Activated T-helper 17 cell treated with anti-CD3 and anti-CD28 coated beads, Interleukin-2, amount 50 U/mL, for 72 hours (primary cell): ENCODE data around the gene PAQR7. TPM values are rescaled to one million over a fixed set of nuclear protein-coding genes. Genes with fewer than 3 reads are reported as not detected.

ENCODE experiments used
- ATAC-seq: fragments of 150-1000 bp; cut with Tn5 transposase; replicated peaks from 2 replicates; pipeline ENCODE4 v1.10.0; 2021; ENCODE audit warnings: mild to moderate bottlenecking, moderate library complexity
- H3K27ac Mint-ChIP-seq: one replicate; pipeline ENCODE4 v1.8.0; 2022; ENCODE audit warnings: mixed read lengths
- H3K27me3 Mint-ChIP-seq: one replicate; pipeline ENCODE4 v1.8.0; 2022; ENCODE audit warnings: mixed read lengths
- H3K36me3 Mint-ChIP-seq: one replicate; pipeline ENCODE4 v1.8.0; 2022; ENCODE audit warnings: low read depth, mild to moderate bottlenecking, mixed read lengths
- H3K4me1 Mint-ChIP-seq: one replicate; pipeline ENCODE4 v1.8.0; 2022; ENCODE audit warnings: mixed read lengths
- H3K4me3 Mint-ChIP-seq: one replicate; pipeline ENCODE4 v1.8.0; 2022; ENCODE audit warnings: mild to moderate bottlenecking, mixed read lengths
- H3K9me3 Mint-ChIP-seq: one replicate; pipeline ENCODE4 v1.8.0; 2022; ENCODE audit warnings: mixed read lengths
- total RNA-seq, 2 donors: library from RNA; stranded (reverse); gene quantifications; one replicate each; pipeline ENCODE4 v1.2.3, GENCODE V29; 2022

Gene PAQR7
- total RNA-seq, 2 donors from 2014 or later: 5.7 to 7.2 TPM

GRCh38 chr1:25832336-25833037, 43.0 kb downstream of the PAQR7 start:
- Mint-ChIP-seq H3K27me3 (no peaks in the 10 kb centered on the region), H3K27ac (no peak overlapping the region), H3K4me3 (no peak overlapping the region), H3K36me3 (peaks cover 84% of the 10 kb centered on the region), H3K9me3 (no peaks in the 10 kb centered on the region), H3K4me1 (peaks cover 4% of the 10 kb centered on the region)
- no peak for ATAC-seq

DNA sequence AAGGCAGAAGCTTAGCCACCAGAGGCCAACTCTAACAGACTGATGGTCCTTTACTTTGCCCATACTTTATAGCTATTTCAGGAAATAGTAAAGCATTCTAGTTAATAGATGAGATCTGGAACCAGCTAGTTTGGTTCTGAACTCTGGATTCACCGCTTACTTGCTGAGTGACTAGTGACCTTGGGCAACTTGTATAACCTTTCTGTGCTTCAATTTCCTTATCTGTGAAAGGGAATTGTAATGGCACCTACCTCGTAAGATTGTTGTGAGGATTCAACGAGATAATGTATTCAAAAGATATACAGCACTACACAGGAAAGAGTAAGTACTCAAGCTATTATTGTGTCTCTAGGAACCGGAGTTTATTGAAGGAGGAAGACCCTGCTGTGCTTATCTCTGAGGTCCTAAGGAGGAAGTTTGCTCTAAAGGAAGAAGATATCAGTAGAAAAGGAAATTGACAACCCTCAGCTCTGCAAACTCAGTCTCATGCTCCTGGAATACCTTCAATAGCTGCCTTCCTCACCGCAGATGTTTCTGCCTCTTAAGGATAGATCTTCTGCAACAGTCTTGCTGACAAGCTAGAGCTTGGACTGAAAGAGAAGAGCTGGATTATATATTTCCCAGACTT, 43.8 kb downstream of the PAQR7 start:
- Mint-ChIP-seq H3K4me3 (no peak overlapping the region), H3K4me1 (peaks cover 4% of the 10 kb centered on the region), H3K27ac (peak overlapping the region; percentile 50), H3K27me3 (no peaks in the 10 kb centered on the region), H3K9me3 (no peaks in the 10 kb centered on the region), H3K36me3 (peaks cover 92% of the 10 kb centered on the region)
- ATAC-seq: no peak

- H3K9me3 Mint-ChIP-seq: no peaks in the 10 kb centered on the region
- no peaks in the 10 kb centered on the region for H3K27me3 Mint-ChIP-seq
- ATAC-seq: no peak
- H3K27ac Mint-ChIP-seq: no peak overlapping the region
- peaks cover 4% of the 10 kb centered on the region for H3K4me1 Mint-ChIP-seq
- no peak overlapping the region for H3K4me3 Mint-ChIP-seq
- peaks cover 91% of the 10 kb centered on the region for H3K36me3 Mint-ChIP-seq
Observed at GRCh38 chr1:25829046-25829445, 46.5 kb downstream of the PAQR7 start.

DNA sequence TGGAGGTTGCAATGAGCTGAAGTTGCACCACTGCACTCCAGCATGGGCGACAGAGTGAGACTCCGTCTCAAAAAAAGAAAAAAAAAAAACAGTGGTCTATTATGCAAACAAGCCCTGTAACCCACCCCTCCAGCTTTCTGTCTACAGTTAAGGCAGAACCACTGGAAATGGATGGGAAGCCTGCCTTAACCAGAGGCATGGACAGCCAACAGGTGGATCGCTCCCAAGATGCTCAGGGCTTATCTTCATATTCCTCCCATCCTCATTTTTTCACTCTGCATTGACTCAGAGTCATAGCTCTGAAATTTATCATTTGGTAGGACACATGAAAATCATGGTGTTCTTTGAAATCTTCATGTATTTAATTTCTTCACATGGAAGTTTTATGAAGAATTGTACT, 47.0 kb downstream of the PAQR7 start:
- H3K27me3 Mint-ChIP-seq: no peaks in the 10 kb centered on the region
- ATAC-seq: no peak
- H3K4me1 Mint-ChIP-seq: peaks cover 4% of the 10 kb centered on the region
- H3K27ac Mint-ChIP-seq: no peak overlapping the region
- no peak overlapping the region for H3K4me3 Mint-ChIP-seq
- peaks cover 92% of the 10 kb centered on the region for H3K36me3 Mint-ChIP-seq
- no peaks in the 10 kb centered on the region for H3K9me3 Mint-ChIP-seq

DNA sequence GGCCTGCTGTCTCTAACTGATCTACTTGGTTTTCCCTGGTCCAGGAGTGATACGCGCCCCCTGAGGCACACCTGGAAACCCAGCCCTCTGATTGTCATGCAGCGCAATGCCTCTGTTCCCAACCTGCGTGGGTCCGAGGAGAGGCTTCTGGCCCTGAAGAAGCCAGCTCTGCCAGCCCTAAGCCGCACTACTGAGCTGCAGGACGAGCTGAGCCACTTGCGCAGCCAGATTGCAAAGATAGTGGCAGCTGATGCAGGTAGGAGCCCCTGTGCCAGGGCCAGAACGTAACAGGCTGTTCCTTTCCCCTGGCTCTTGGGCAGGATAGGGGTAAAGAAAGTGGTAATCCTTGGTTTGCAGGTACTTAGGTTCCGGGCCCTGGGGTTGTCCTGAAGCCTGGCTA, 48.9 kb downstream of the PAQR7 start:
- no peak overlapping the region for H3K27ac Mint-ChIP-seq
- no peak for ATAC-seq

DNA sequence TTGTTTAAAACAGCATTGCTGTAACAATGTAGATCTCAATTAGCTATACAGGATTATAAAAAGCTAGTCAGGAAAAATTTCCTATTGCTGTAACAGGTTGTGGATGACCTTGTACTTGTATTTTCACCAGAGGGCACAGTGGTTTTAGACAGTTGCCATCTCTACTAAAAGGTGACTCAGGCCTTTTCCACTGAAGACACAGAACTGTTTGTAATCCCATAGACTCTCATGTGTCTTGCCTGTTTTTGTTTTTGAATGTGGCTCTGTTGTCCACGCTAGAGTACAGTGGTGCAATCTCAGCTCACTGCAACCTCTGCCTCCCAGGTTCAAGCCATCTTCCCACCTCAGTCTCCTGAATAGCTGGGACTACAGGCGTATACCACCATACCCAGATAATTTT, 49.9 kb downstream of the PAQR7 start:
- Mint-ChIP-seq H3K9me3 (no peaks in the 10 kb centered on the region), H3K36me3 (peaks cover 74% of the 10 kb centered on the region), H3K27ac (no peak overlapping the region), H3K27me3 (no peaks in the 10 kb centered on the region), H3K4me1 (peaks cover 16% of the 10 kb centered on the region), H3K4me3 (no peak overlapping the region)
- ATAC-seq: no peak

More for the DNA sequence above, 48.9 kb downstream of the PAQR7 start:
- Mint-ChIP-seq H3K36me3 (peaks cover 77% of the 10 kb centered on the region), H3K9me3 (no peaks in the 10 kb centered on the region), H3K4me1 (peaks cover 12% of the 10 kb centered on the region), H3K4me3 (no peak overlapping the region), H3K27me3 (no peaks in the 10 kb centered on the region)

GRCh38 chr1:25821630-25822091, 53.8 kb downstream of the PAQR7 start:
- Mint-ChIP-seq H3K27me3 (no peaks in the 10 kb centered on the region), H3K4me1 (peaks cover 23% of the 10 kb centered on the region), H3K9me3 (no peaks in the 10 kb centered on the region), H3K27ac (peak overlapping the region; percentile 96), H3K4me3 (peak overlapping the region; percentile 97), H3K36me3 (peaks cover 37% of the 10 kb centered on the region)
- no peak for ATAC-seq

DNA sequence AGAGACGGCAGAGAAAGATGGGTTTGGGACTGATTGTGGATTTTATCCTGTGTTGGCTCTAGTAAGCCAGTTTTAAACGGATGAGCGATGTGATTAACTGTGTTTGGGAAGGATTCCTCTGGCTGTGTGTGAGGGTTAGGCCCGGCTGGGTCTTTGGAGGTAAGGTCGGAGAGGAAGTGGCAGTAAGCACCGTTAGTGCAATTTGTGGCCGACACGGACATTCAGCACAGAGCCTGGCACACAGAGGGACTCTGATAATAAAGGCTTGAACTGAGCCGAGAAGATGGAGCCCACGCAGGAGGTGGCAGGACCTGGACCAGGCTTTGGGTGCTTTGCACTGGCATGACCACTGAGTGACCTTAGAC, 54.4 kb downstream of the PAQR7 start:
- Mint-ChIP-seq H3K4me1 (peaks cover 23% of the 10 kb centered on the region), H3K27me3 (no peaks in the 10 kb centered on the region), H3K36me3 (peaks cover 31% of the 10 kb centered on the region), H3K27ac (peak overlapping the region; percentile 96), H3K9me3 (no peaks in the 10 kb centered on the region), H3K4me3 (peak overlapping the region; percentile 97)
- no peak for ATAC-seq

- Mint-ChIP-seq H3K9me3 (no peaks in the 10 kb centered on the region), H3K4me1 (peaks cover 23% of the 10 kb centered on the region), H3K27me3 (no peaks in the 10 kb centered on the region), H3K36me3 (peaks cover 25% of the 10 kb centered on the region), H3K4me3 (peak overlapping the region; percentile 97), H3K27ac (peak overlapping the region; percentile 96)
- ATAC-seq: peak; percentile 74
Observed at GRCh38 chr1:25820247-25821111, 55.0 kb downstream of the PAQR7 start.

DNA sequence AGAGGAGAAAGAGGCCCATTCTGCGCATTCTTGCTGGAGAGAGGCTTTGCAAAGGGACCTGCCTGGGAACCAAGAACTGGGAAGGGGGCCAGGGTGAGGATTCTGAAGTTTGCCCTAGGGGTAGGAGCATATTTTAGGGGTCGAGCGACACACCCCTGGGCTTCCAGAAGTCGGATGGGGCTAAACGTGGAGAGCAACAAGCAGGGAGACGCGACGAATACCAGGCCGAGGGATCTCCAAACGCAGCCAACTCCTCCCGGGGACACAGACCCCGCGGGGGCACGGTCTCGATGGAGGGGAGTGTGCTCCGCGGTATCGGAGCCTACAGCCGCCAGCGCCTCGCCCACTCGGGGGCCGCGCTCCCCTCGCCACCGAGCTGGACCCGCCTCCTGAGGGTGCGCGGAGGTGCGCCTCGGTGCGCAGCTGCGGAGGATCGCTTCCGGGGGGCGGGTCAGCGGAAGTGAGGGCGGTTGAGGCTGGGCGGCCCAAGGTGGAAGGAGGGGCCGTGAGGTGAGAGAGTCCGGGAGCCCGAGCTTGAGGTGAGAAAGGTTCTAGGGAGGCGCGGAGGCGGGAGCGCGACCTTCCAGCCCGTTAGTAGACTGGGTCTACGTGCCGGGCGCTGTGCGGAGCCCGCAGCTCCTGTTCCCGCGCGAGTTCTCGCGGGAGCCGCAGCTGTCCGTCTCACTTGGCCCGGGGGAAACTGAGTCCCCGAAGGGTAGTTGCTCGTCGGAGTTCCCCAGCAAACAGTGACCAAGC, 55.8 kb downstream of the PAQR7 start, which contains the start of gene MTFR1L:
Gene MTFR1L (plus strand): TSS at position 464 of the 756 bp plus-strand sequence. CDS start 3,151 bp downstream, outside the sequence.
- H3K36me3 Mint-ChIP-seq: peaks cover 24% of the 10 kb centered on the region
- peaks cover 23% of the 10 kb centered on the region for H3K4me1 Mint-ChIP-seq
- H3K9me3 Mint-ChIP-seq: no peaks in the 10 kb centered on the region
- peak within 1 kb of the TSS; percentile 96 for H3K27ac Mint-ChIP-seq
- H3K27me3 Mint-ChIP-seq: no peaks in the 10 kb centered on the region
- H3K4me3 Mint-ChIP-seq: peak within 1 kb of the TSS; percentile 97
- peak; percentile 90 for ATAC-seq

DNA sequence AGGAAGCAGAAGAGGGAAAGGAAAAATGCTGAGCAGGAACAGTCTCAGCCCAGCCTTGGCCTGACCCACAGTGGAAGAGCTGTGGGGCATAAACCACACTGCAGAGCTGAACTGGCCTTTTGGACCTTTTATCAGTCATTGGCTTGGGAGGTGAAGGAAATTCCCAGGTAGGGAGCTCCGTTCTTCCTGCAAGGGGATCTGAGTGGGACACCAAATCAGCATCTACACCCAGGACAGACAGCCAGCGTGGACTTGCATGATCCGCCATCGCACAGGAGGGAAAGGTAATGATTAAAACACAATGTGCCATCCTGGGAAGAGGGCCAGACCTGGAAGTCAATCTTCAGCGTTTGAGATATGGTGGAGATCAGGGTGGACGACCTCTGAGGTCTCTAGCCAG, 56.9 kb downstream of the PAQR7 start:
- Mint-ChIP-seq H3K4me3 (peak overlapping the region; percentile 97), H3K36me3 (peaks cover 13% of the 10 kb centered on the region), H3K9me3 (no peaks in the 10 kb centered on the region), H3K27ac (peak overlapping the region; percentile 96), H3K27me3 (no peaks in the 10 kb centered on the region), H3K4me1 (peaks cover 23% of the 10 kb centered on the region)
- no peak for ATAC-seq

DNA sequence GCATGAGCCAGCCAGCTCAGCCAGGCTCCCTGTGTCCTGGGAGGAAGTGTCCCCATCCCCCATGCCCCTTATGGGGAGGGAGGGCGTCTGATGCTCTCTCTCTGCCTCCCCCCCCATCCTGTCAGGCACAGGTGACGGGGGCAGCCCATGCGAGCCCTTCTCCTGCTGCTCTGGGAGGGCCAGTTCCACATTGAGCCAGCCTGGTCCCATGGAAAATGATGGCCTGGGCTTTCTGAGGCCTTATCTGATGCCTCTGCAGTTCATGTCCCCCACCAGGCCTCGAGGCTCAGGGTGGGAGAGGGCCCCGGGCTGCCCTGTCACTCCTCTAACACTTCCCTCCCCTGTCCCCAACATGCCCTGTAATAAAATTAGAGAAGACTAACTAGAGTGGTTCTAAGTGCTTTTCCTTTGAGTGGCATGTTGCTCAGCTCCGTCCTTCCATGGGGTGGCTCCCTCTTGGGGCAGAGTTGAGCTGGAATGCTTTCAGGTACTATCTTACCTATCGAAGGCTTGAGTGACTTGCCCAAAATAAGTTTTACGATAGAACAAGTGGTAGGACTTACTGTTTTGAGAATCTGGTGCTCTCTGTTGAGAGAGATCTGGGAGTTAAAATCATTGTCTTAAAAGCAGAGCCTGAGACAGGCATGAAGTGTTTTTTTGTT, 57.5 kb downstream of the PAQR7 start:
- Mint-ChIP-seq H3K9me3 (no peaks in the 10 kb centered on the region), H3K4me1 (peaks cover 23% of the 10 kb centered on the region), H3K27me3 (no peaks in the 10 kb centered on the region), H3K4me3 (peak overlapping the region; percentile 97), H3K27ac (peak overlapping the region; percentile 96), H3K36me3 (peaks cover 9% of the 10 kb centered on the region)
- no peak for ATAC-seq

GRCh38 chr1:25816112-25816718, 59.3 kb downstream of the PAQR7 start:
- H3K9me3 Mint-ChIP-seq: no peaks in the 10 kb centered on the region
- no peak overlapping the region for H3K4me3 Mint-ChIP-seq
- no peak overlapping the region for H3K27ac Mint-ChIP-seq
- no peak for ATAC-seq
- H3K27me3 Mint-ChIP-seq: no peaks in the 10 kb centered on the region
- peaks cover 9% of the 10 kb centered on the region for H3K36me3 Mint-ChIP-seq
- peaks cover 13% of the 10 kb centered on the region for H3K4me1 Mint-ChIP-seq
